ENCODE measurements around the gene MLYCD. TPM values are rescaled to one million over a fixed set of nuclear protein-coding genes. Genes with fewer than 3 reads are reported as not detected.

Gene MLYCD
- polyA plus RNA-seq, 1 donor from 2014 or later: 2.4 TPM

GRCh38 chr16:83939266-83939855 lies 40.4 kb downstream of the MLYCD start:
- no peaks in the 10 kb centered on the region for H3K9me2 ChIP-seq (ENCODE audit: insufficient read depth, low read length)
- no peak overlapping the region for H3K4me2 ChIP-seq (ENCODE audit: low read length)
- no peaks in the 10 kb centered on the region for H4K20me1 ChIP-seq (ENCODE audit: insufficient read depth)
- no peaks in the 10 kb centered on the region for H3K79me2 ChIP-seq (replicated peaks; ENCODE audit: insufficient read depth, low read length)
- H3K36me3 ChIP-seq (ENCODE audit: insufficient read depth, low read length): no peaks in the 10 kb centered on the region
- no peak overlapping the region for H3K9ac ChIP-seq (ENCODE audit: low read length)
- H2AFZ ChIP-seq (ENCODE audit: low read depth, low read length): no peak overlapping the region
- TF ChIP-seq RAD21 (conservative IDR thresholded peaks at IDR 0.05): no peak
- TF ChIP-seq EP300 (conservative IDR thresholded peaks at IDR 0.05; ENCODE audit: poor library complexity, severe bottlenecking): no peak
- TF ChIP-seq SMC3 (conservative IDR thresholded peaks at IDR 0.05; ENCODE audit: poor library complexity): no peak
- no peak for TF ChIP-seq POLR2AphosphoS5 (IDR thresholded peaks at IDR 0.05)
- no peak for TF ChIP-seq REST (IDR thresholded peaks at IDR 0.05; ENCODE audit: borderline replicate concordance)
- TF ChIP-seq MXI1 (conservative IDR thresholded peaks at IDR 0.05; ENCODE audit: poor library complexity, severe bottlenecking): no peak
- no peak for TF ChIP-seq CTCF (IDR thresholded peaks at IDR 0.05; ENCODE audit: poor library complexity, severe bottlenecking)
- no peak for TF ChIP-seq TAF1 (IDR thresholded peaks at IDR 0.05; ENCODE audit: low read depth)
- TF ChIP-seq EZH2 (IDR thresholded peaks at IDR 0.05; ENCODE audit: borderline replicate concordance, insufficient read depth, low read length, poor library complexity, severe bottlenecking): no peak
- H3K27ac ChIP-seq (ENCODE audit: low read length): no peak overlapping the region
- H3K4me3 ChIP-seq (ENCODE audit: low read length): no peak overlapping the region
- H3K9me3 ChIP-seq (ENCODE audit: low read length): no peaks in the 10 kb centered on the region
- no peaks in the 10 kb centered on the region for H3F3A ChIP-seq (ENCODE audit: insufficient read depth, low read length, poor library complexity, severe bottlenecking)
- no peaks in the 10 kb centered on the region for H3K27me3 ChIP-seq (ENCODE audit: insufficient read depth, low read depth, low read length)

- no peak overlapping the region for H2AFZ ChIP-seq (ENCODE audit: low read depth, low read length)
- no peaks in the 10 kb centered on the region for H3F3A ChIP-seq (ENCODE audit: insufficient read depth, low read length, poor library complexity, severe bottlenecking)
- TF ChIP-seq CTCF (IDR thresholded peaks at IDR 0.05; ENCODE audit: poor library complexity, severe bottlenecking) (no peak), MXI1 (conservative IDR thresholded peaks at IDR 0.05; ENCODE audit: poor library complexity, severe bottlenecking) (no peak), EP300 (conservative IDR thresholded peaks at IDR 0.05; ENCODE audit: poor library complexity, severe bottlenecking) (no peak), EZH2 (IDR thresholded peaks at IDR 0.05; ENCODE audit: borderline replicate concordance, insufficient read depth, low read length, poor library complexity, severe bottlenecking) (no peak), RAD21 (conservative IDR thresholded peaks at IDR 0.05) (no peak), POLR2AphosphoS5 (IDR thresholded peaks at IDR 0.05) (no peak), SMC3 (conservative IDR thresholded peaks at IDR 0.05; ENCODE audit: poor library complexity) (no peak), TAF1 (IDR thresholded peaks at IDR 0.05; ENCODE audit: low read depth) (no peak), REST (IDR thresholded peaks at IDR 0.05; ENCODE audit: borderline replicate concordance) (no peak)
- no peak overlapping the region for H3K4me3 ChIP-seq (ENCODE audit: low read length)
- H3K9ac ChIP-seq (ENCODE audit: low read length): no peak overlapping the region
- no peak overlapping the region for H3K4me2 ChIP-seq (ENCODE audit: low read length)
- no peaks in the 10 kb centered on the region for H3K9me3 ChIP-seq (ENCODE audit: low read length)
- H3K36me3 ChIP-seq (ENCODE audit: insufficient read depth, low read length): no peaks in the 10 kb centered on the region
- no peaks in the 10 kb centered on the region for H3K27me3 ChIP-seq (ENCODE audit: insufficient read depth, low read depth, low read length)
- H4K20me1 ChIP-seq (ENCODE audit: insufficient read depth): no peaks in the 10 kb centered on the region
- no peaks in the 10 kb centered on the region for H3K79me2 ChIP-seq (replicated peaks; ENCODE audit: insufficient read depth, low read length)
- no peaks in the 10 kb centered on the region for H3K9me2 ChIP-seq (ENCODE audit: insufficient read depth, low read length)
- no peak overlapping the region for H3K27ac ChIP-seq (ENCODE audit: low read length)
Measured at GRCh38 chr16:83940119-83940518, 41.2 kb downstream of the MLYCD start.

Data from neural cell (in vitro differentiated cells).